ENCODE data around the gene RASD2.

The RASD2 gene

DNA sequence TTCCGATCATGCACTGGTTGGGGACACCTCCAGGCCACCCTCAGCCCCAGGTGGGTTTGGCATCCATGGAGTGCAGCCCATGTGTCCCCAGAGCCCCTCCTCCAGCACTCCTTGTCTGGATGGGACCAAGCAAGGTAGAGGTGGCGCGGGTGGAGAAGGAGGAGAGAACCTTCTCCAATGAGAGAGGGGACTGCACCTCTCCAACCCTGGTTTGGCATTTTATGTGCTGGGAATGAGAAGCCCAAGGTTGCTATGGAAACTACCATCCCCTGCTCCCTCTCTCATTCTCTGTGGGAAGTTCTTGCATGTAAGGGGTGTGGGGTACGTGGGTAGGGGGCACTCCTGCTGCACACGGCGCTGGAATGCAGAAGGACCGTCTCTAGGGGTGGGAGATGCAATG lies 21.8 kb upstream of the RASD2 start:
- no peak for DNase-seq (ENCODE audit: low read depth in 2 of 3, low spot score in 1 of 3)

DNA sequence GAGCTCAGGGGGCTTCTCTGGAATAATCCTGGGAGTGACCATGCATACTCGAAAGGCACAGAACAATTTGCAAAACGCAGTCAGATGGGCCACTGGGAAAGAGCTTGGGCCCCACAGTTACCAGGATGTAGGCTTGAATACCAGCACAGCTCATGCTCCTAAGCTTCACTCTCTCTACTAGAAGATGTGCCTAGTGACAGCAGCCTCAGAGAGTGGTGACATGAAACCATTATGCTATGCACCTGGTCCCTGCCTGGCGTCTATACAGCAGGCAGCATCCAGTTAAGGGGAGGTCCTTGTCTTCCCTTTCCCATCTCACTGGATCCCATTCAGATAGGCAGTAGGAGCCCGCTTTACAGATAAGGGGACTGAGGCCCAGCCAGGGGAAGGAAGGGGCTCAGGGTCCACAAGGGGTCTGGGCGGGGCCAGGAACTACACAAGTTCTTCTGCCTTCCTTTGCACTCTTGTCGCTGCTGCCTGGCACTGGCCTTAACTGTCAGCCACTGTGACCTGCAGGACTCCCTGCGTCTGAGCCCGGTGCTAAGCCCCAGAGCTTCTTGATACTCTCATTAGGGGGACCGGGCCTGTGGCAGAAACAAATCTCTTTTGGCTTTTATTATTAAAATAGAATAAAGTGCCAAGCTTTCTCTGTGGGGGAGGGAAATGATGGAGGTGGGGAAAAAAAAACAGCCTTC lies 21.2 kb upstream of the RASD2 start:
- DNase-seq (ENCODE audit: low read depth in 2 of 3, low spot score in 1 of 3): no peak

DNA sequence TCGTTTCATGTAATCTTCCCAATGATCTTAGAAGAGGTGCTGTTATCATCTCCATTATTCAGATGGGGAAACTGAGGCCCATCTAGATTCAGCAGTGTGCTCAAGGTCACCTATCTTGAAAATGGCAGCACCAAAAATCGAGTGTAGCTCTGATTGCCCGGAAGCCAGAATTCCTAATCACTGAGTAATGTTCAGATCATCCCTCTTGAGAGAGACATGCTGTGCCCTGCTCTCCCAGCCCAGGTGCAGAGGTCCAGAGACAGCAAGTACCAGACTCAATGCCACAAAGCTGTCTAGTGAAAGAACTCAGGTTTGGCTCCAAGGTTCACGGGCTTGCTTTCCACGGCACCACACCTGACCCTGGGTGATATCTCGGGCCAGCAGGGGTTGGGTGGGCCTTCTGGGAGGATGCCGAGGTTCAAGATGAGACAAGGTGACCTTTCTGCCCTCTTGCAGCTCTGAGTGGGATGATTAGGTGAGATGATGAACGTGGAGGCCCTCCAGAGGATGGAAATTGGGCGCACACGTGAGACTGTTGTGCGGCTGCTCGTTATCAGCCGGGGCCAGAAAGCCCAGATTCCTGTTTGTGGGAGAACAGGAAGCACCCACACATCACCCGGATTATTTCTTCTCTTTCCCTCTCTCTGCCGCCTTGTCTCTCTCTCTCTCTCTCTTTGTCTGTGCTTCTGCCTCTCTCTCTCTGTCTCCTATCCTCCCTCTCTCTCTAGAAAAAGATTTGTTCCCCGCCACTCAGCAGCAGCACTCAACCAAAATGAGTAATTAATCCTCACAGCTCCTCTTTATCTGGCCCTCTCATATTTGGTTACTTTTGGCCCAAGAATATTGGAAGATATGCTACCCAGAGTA lies 19.0 kb upstream of the RASD2 start:
- no peak for DNase-seq (ENCODE audit: low read depth in 2 of 3, low spot score in 1 of 3)

DNA sequence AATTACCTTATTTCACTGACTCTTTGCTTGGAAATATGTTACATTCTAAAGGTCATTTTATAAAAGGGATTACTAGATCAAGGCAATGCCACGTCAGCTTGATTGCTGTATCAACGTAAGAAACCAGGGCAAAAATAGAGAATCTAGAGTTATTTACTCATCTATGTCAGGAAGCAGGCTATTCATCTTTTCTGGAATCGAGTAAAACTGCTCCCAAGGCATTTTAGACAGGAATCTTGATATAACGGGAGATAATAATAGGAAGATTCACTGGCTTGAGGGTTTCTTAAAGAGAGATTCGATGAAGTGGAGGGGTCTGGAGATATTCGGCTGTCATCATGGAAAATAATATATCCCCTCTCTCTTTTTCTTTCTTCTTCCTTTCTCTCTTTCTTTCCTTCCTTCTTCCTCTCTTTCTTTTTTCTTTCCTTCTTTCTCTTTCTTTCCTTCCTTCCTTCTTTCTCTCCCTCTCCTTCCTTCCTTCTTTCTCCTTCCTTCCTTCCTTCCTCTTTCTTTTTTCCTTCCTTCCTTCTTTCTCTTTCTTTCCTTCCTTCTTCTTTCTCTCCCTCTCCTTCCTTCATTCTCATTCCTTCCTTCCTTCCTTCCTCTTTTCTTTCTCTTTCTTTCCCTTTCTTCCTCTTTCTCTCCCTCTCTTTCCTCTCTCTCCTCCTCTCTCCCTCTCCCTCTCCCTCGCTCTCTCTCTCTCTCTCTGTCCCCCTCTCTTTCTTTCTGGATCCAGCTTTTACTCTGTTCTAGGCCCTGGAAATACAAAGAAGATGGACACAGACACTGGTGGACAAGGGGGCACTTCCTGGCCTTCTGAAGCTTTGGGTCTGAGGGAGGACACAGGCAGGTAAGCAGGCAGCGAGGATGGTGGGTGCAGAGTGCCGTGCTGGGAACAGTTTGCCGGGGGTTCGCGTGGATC lies 18.1 kb upstream of the RASD2 start:
- no peak for DNase-seq (ENCODE audit: low read depth in 2 of 3, low spot score in 1 of 3)

DNA sequence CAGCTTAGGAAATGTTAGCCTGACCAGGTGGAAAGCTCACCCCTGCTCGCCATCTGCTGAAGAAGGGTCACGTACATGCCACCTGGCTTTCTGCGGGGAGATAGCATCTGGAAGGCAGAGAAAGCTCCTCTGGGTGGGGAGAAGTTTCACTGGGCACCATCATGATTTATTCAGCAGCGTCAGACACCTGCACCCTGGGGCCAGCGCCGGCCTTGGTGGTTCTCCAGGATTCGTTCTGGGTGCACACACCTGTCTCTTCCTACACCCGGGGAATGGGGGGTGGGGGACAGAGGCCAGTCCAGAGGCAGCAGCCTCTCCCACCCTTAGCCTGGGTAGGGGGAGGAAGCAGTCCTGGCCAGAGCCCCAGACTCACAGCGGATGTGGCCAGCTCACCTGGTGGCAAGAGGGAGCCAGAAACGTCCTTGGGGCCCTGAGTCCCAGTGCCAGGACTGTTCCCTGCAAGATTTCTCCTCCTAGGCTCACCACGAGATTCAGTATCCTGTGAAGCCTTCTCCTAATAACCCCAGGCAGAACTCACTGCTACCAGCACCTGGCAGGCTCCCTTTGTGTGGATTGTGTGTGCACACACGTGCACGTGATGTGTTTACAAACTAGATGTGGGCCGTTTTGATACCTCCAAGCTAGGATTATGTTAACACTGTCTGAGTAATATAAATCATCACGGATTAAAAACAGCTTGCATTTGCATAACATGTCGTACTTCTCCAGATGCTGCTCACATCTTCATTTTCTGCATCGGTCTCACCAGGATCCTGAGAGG lies 17.3 kb upstream of the RASD2 start:
- no peak for DNase-seq (ENCODE audit: low read depth in 2 of 3, low spot score in 1 of 3)

DNA sequence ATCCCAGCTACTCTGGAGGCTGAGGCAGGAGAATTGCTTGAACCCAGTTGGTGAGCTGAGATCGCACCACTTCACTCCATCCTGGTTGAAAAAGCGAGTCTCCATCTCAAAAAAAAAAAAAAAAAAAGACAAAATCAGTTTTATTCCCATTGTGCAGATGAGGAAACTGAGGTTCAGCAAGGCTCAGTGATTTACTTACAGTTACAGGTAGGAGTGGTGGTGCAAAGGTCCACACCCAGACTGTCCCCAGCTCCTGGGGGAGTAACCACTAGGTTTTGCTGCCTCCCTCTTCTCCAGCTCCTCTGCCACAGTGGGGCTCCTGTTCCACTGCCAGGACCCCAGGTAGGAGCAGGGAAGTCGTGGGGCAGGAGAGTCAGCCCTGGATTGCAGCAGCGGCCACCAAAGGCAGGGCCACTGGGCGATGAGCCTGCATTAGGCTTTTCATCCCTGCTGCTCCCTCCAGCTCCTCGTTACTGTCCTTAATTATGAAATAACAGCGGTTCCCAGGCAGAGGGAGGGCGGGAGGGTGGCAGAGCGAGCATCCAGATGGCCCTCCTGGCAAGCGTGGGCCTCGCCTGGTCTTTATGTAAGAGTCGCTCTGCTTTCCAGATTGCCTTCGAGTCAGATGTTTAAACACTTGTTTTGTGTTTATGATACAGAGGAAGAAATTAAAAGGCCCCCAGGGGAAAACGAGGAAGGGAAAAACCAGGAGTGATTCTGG lies 15.5 kb upstream of the RASD2 start:
- DNase-seq (ENCODE audit: low read depth in 2 of 3, low spot score in 1 of 3): no peak

DNA sequence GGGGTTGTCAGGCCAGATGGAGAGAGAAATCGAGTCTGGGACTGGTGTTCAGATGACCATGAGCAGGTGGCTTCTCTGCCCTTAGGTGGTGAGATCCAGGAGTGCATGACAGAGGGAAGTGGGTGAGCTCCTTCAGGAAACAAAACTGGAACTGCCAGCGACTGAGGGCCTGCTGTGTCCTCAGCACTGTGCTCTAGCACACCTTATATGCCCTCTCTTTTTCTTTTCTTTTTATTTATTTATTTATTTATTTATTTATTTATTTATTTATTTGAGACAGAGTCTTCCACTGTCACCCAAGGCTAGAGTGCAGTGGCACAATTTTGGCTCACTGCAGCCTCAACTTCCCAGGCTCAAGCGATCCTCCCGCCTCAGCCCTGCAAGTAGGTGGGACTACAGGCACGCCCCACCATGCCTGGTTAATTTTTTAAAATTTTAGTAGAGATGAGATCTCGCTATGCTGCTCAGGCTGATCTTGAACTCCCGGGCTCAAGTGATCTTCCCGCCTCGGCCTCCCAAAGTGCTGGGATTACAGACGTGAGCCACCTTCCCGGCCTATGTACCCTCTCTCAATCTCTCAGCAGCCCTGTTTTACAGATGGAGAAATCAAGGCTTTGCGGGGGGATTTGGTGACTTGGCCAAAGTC lies 14.8 kb upstream of the RASD2 start:
- DNase-seq (ENCODE audit: low read depth in 2 of 3, low spot score in 1 of 3): no peak

DNA sequence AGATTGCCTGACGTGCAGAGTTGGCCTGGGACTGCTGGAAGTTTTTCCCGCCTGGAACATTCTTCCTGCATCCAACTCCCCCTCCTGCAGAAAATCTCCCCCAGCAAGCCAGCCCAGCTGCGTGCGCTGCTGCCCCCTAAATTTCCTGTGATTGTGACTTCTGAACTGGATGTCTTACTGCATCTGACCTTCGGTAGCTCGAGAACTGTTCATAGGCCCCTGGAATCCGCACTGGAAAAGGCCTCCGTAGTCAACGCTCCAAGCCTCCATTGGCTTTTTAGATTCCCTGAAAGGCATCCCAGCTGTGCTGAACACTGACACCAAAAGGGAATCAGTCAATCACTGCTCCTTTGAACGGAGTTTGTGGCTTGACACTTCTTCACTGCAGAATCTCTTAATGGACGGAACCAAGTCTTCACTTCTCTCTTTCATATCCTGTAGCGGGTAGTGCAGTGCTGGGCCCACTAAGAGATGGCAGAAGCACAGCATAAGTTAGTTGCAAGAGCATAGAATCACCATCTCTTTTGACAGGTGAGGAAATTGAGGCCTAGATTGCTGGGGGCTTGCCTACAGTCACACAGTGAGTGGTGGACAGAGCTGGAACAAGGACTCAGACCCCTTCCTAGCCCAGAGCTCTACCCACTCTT lies 14.2 kb upstream of the RASD2 start:
- no peak for DNase-seq (ENCODE audit: low read depth in 2 of 3, low spot score in 1 of 3)

DNA sequence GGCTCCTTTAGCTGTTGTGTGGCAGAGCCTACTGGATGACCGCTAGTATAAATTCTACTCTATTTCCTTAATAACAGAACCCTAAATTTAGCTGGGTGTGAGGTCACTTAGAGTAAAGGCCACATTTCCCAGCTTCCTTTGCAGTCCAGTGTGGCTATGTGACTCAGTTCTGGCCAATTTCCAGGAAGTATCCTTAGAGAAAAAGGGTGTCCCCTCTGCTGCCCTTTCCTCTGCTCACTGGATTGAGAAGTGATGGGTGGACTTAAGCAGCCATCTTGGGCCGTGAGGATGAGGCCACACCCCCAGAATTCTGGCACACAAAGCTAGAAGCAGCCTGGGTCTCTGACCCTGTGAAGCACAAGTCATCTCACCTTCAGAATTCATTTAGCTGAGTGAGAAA lies 11.7 kb upstream of the RASD2 start:
- DNase-seq (ENCODE audit: low read depth in 2 of 3, low spot score in 1 of 3): no peak

DNA sequence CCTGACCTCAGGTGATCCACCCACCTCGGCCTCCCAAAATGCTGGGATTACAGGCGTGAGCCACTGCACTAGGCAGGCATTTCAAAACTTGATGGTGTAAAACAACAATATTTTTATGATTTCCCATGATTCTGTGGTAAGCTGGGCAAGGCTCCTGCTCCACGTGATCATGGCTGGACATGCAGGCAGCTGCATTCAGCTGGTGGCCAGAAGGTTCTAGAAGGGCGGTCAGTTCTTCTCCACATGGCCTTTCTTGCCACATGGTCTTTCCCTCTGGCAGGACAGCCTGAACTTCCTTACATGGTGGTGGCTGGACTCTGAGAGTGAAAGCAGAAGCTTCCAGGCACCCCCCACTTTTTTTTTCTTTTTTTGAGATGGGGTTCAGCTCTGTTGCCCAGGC lies 9.9 kb upstream of the RASD2 start:
- DNase-seq (ENCODE audit: low read depth in 2 of 3, low spot score in 1 of 3): no peak

DNA sequence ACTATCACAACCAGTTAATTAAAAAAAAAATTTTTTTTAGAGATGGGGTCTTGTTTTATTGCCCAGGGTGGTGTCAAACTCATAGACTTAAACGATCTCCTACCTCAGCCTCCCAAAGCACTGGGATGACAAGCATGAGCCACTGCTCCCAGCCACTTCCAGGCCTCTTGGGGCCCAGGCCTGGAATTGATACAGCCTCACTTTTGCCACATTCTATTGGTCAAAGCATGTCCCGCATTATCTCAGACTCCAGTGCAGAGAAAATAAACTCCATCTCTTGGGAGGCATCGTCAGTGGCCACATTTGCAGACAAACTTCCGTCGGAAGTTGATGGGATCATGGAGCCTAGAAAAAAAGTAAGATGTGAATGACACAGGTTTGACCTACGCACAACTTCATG lies 9.4 kb upstream of the RASD2 start:
- DNase-seq (ENCODE audit: low read depth in 2 of 3, low spot score in 1 of 3): no peak

DNA sequence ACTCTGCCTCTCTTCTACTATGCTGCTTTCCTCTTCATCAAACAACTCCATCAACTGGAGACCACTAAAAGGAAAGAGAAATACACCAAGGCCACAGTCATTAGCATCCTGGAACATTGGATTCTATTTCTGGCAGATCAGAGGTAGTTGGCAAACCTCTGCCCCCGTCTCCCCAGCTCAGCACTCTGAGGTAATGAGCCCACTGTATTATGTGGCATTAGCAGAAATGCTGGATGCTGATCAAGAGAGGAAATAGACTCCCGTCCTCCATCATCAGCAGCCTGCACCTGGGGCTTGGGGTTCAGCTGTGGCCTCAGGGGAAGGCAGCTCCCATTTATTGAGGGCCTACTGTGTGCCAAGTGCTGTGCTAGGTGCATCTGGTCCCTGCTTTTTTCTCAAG lies 9.0 kb upstream of the RASD2 start:
- no peak for DNase-seq (ENCODE audit: low read depth in 2 of 3, low spot score in 1 of 3)

DNA sequence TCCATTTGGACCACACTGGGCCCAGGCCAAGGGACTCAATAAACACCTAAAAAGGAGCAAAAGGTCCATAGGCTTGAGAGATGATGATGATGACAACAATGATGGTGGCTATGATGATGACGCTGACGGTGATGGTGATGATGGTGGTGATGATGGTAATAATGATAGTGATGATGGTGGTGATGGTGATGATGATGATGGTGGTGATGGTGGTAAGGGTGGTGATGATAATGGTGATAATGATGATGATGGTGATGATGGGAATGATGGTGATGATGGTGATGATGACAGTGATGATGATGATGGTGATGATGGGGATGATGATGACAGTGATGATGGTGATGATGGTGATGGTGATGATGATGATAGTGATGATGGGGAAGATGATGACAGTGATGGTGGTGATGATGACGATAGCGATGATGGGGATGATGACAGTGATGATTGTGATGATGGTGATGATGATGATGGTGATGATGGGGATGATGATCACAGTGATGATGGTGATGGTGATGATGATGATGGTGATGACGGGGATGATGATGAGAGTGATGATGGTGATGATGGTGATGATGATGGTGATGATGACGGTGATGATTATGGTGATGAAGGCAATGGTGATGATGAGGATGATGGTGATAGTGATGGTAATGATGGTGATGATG lies 7.1 kb upstream of the RASD2 start:
- DNase-seq (ENCODE audit: low read depth in 2 of 3, low spot score in 1 of 3): no peak

DNA sequence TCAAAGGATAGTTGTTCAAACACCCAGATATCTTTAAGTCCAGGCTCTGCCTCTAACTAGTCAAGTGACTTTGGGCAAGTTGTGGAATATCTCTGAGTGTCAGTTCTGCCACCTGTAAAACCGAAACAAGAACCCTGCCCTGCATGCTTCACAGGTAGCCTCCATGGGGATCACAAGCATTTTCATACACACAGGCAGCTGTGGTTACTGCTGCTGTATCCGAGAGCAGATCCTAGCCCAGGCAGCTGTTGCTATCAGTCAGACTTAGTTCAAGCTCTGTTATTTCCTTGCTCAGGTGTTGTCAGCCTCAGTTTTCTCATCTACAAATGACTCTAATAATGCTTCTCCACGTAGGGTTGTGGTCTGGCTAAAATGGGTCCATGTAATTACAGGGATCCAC lies 6.5 kb upstream of the RASD2 start:
- no peak for DNase-seq (ENCODE audit: low read depth in 2 of 3, low spot score in 1 of 3)

DNA sequence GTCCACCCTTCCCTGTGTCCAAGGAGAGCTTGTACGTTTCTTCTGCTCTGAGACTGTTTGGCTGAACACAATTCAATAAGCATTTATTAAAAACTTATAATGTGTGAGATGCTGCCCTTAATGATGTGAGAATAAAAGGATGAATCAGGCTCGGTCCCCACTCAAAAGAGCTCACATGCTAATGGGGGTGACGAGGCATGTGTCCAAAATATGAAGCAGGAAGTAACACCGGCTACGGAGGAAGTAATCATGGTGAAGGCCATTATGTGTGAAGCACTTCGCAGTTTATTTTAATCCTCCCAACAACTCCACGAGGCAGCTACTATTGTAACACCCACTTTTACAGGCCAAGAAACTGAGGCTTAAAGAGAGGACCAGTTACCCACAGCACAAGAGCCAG lies 3.4 kb upstream of the RASD2 start:
- DNase-seq (ENCODE audit: low read depth in 2 of 3, low spot score in 1 of 3): no peak

DNA sequence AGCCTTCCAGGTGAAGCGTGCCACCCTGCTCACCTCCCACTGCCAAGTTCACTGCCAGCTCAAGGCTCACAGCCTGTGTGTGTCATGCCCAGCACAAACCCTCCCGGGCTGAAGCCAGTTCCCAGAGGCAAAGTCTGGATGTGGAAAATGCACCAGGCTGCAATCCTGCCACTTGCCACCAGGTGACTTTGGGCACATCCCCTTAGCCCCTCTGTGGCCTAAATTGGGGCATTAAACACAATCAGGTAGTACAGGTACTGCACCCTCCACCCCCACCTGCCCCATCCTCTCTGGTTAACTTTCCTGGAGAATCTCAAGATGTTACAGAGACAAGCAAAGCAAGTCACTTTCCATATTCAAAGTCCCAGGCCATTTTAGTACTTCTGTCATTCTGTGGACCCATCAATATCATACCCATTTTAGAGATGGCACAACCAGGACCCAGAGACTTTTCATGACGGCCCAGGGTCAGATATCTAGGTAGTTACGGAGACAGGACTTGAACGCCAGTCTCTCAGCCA lies 1.8 kb upstream of the RASD2 start:
- DNase-seq (ENCODE audit: low read depth in 2 of 3, low spot score in 1 of 3): peak in 2 of 3 donors; percentile 13 to 42

DNA sequence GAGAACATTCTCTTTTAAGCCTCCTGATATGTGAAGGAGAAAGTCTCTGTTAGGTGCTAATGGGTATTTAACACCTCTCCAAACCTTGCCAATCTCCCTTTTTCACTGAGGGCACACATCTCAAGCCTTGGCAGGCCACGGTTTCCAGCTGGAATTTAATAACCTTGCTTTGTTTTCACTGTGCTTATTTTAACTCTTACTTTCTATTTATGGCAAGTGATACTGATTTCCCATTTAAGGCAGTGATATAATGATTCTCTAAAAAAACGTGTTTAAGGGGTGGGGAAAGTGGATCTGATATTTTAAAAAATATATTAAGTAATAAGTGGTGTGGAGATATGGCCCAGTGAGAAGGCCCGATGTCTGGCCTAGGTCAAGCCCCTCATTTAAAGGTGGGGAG lies 1.1 kb upstream of the RASD2 start:
- no peak for DNase-seq (ENCODE audit: low read depth in 2 of 3, low spot score in 1 of 3)

DNA sequence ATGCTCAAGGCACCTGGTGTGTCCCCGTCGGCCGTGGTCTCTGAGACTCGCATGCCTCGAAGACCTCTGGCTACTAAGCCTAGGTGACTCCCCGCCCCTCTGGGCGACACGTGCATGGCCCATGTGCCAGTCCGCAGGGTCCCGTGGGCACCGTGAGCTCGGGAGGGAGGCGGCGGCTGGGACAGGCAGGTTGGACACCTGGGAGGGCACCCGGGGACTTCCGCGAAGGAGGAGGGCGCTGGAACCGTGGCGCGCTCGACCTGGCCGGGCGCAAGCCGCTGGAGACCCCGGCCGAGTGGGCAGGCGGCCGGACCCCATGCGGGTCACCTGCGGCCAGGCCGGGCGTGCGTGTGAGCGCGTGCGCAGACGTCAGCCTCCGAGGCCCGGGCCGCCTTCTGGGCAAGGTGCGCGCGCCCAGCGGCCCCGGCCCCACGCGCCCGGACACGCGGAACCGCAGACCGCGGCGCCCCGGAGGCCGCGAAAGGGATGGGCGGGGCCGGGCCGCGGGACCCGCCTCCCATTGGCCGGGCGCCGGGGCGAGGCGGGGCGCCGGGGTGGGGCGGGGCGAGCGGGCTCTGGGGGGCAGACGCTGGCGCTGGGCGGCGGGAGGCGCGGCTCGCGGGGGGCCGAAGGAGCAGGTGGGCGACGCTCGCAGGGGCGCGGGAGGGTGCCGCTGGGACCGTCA lies 579 bp upstream of the RASD2 start:
- peak in 2 of 3 donors; percentile 32 to 51 for DNase-seq (ENCODE audit: low read depth in 2 of 3, low spot score in 1 of 3)

Data from stimulated activated CD4-positive, alpha-beta T cell treated with anti-CD3 and anti-CD28 coated beads, Interleukin-12 subunit alpha, Interleukin-12 subunit beta, amount 100 ng/mL, for 48 hours (primary cell).